Endothelial cell of umbilical vein (primary cell): ENCODE data around the gene SLC27A2. TPM values are rescaled to one million over a fixed set of nuclear protein-coding genes. Genes with fewer than 3 reads are reported as not detected.

ENCODE experiments used
- BruUV-seq: library from RNA; stranded (reverse); fragments of 400-500 nt; replicated peaks from 2 replicates; lab custom pipeline; 2021; lab: Mats Ljungman, UMichigan
- CTCF ChIA-PET: fragments of 300-600, 350-600 bp; sonication (Branson Sonifier 250); formaldehyde crosslinking; loops from one replicate; lab custom pipeline; 2021; ENCODE audit warnings: antibody characterized with exemption, inconsistent platforms; lab: Charles Lee
- POLR2A ChIA-PET: fragments of 300-600, 350-600 bp; sonication (Branson Sonifier 250); formaldehyde crosslinking; loops from one replicate; lab custom pipeline; 2021; ENCODE audit warnings: antibody characterized with exemption, inconsistent platforms; lab: Charles Lee
- DNase-seq: peaks from one replicate; pipeline ENCODE4 v3.0.0-alpha.2; 2011; ENCODE audit warnings: low read depth, low spot score
- FAIRE-seq: peaks from 2 replicates; lab custom pipeline; 2011; peaks lifted over from hg19 to GRCh38; lab: Jason Lieb, UNC
- H2AFZ ChIP-seq: 2 replicates; pipeline ENCODE4 v1.6.0; 2012; ENCODE audit warnings: low read depth, low read length, control low read depth, inconsistent platforms
- H3K27ac ChIP-seq: 2 replicates; pipeline ENCODE4 v1.5.1; 2011; ENCODE audit warnings: low read depth, mild to moderate bottlenecking, control low read depth, low read length, moderate library complexity; ENCODE audit not compliant: insufficient read depth
- H3K27me3 ChIP-seq, 2 experiments: 2 replicates each; pipeline versions ENCODE4 v1.6.0 to v1.6.1; 2011; ENCODE audit warnings: low read length in 2 of 2, mixed read lengths in 1 of 2; ENCODE audit not compliant: control insufficient read depth in 2 of 2, insufficient read depth in 2 of 2
- H3K36me3 ChIP-seq, 2 experiments: 2 replicates in 1 of 2; 3 replicates in 1 of 2; pipeline ENCODE4 v1.5.1; 2011; ENCODE audit warnings: low read length in 2 of 2, mild to moderate bottlenecking in 1 of 2, moderate library complexity in 1 of 2; ENCODE audit not compliant: control insufficient read depth in 2 of 2, insufficient read depth in 2 of 2; ENCODE audit errors: extremely low read depth in 1 of 2
- H3K4me1 ChIP-seq: 3 replicates; pipeline ENCODE4 v1.5.1; 2011; ENCODE audit warnings: mild to moderate bottlenecking, low read length; ENCODE audit not compliant: control insufficient read depth, insufficient read depth; ENCODE audit errors: extremely low read depth
- H3K4me2 ChIP-seq: 2 replicates; pipeline ENCODE4 v1.6.1; 2011; ENCODE audit warnings: low read length, control low read depth, mixed read lengths; ENCODE audit not compliant: insufficient read depth
- H3K4me3 ChIP-seq, 3 experiments: fragments of 200-600 bp in 1 of 3; sonication (generic), shearing (Covaris generic) in 1 of 3; replicated peaks in 1 of 3; 2 replicates each; pipeline ENCODE4 v1.5.1; 2011 to 2016; ENCODE audit warnings: control low read depth in 3 of 3, low read length in 3 of 3, mild to moderate bottlenecking in 2 of 3, inconsistent platforms in 1 of 3, low read depth in 1 of 3, moderate library complexity in 1 of 3; ENCODE audit not compliant: insufficient read depth in 1 of 3
- H3K79me2 ChIP-seq: 2 replicates; pipeline ENCODE4 v1.6.0; 2012; ENCODE audit warnings: low read length, inconsistent platforms; ENCODE audit not compliant: control insufficient read depth, insufficient read depth
- H3K9ac ChIP-seq: replicated peaks from 2 replicates; pipeline ENCODE3; 2011; ENCODE audit warnings: low read length, control low read depth; ENCODE audit not compliant: insufficient read depth; ENCODE audit errors: extremely low read depth
- H3K9me1 ChIP-seq: replicated peaks from 3 replicates; pipeline ENCODE4 v1.6.0; 2011; ENCODE audit warnings: mild to moderate bottlenecking, low read length; ENCODE audit not compliant: control insufficient read depth, insufficient read depth; ENCODE audit errors: extremely low read depth
- H3K9me3 ChIP-seq: replicated peaks from 2 replicates; pipeline ENCODE4 v1.5.1; 2012; ENCODE audit warnings: low read length, inconsistent platforms; ENCODE audit not compliant: control insufficient read depth, insufficient read depth
- H4K20me1 ChIP-seq: replicated peaks from 2 replicates; pipeline ENCODE3; 2011; ENCODE audit warnings: mild to moderate bottlenecking, low read length; ENCODE audit not compliant: control insufficient read depth, insufficient read depth; ENCODE audit errors: extremely low read depth
- CTCF ChIP-seq, 2 donors: IDR thresholded peaks; 1 replicate in 1 of 2; 2 replicates in 1 of 2; pipeline ENCODE4 v1.5.1; 2011; ENCODE audit warnings: low read length in 2 of 2, mild to moderate bottlenecking in 2 of 2, moderate library complexity in 2 of 2, control low read depth in 1 of 2, inconsistent platforms in 1 of 2, low read depth in 1 of 2; ENCODE audit not compliant: insufficient read depth in 1 of 2; ENCODE audit errors: extremely low read depth in 1 of 2
- EZH2 ChIP-seq: IDR thresholded peaks from 2 replicates; pipeline ENCODE4 v1.6.1; 2012; ENCODE audit warnings: borderline replicate concordance, low read depth, mild to moderate bottlenecking, moderate library complexity, low read length, inconsistent platforms; ENCODE audit not compliant: severe bottlenecking
- FOS ChIP-seq: IDR thresholded peaks from 2 replicates; pipeline ENCODE4 v1.6.1; 2011; ENCODE audit warnings: mild to moderate bottlenecking, low read length, moderate library complexity, borderline replicate concordance; ENCODE audit not compliant: insufficient read depth
- GATA2 ChIP-seq: IDR thresholded peaks from 2 replicates; pipeline ENCODE4 v1.7.0; 2011; ENCODE audit warnings: low read depth, mild to moderate bottlenecking, moderate library complexity, mixed read lengths, low read length; ENCODE audit not compliant: insufficient read length, insufficient read depth
- JUN ChIP-seq: IDR thresholded peaks from 2 replicates; pipeline ENCODE4 v1.6.1; 2011; ENCODE audit warnings: borderline replicate concordance, low read depth; ENCODE audit not compliant: insufficient read length, insufficient read depth
- MAX ChIP-seq: IDR thresholded peaks from 2 replicates; pipeline ENCODE4 v1.6.1; 2011; ENCODE audit not compliant: insufficient read depth, insufficient read length
- MYC ChIP-seq: IDR thresholded peaks from one replicate; pipeline ENCODE4 v1.6.1; 2011; ENCODE audit warnings: mild to moderate bottlenecking, low read depth, low read length
- POLR2A ChIP-seq: IDR thresholded peaks from 2 replicates; pipeline ENCODE4 v1.6.1; 2012; ENCODE audit warnings: low read depth, mild to moderate bottlenecking, control low read depth, low read length
- POLR2AphosphoS5 ChIP-seq: IDR thresholded peaks from 2 replicates; pipeline ENCODE4 v1.6.1; 2012; ENCODE audit warnings: low read depth, mild to moderate bottlenecking, control low read depth, low read length, moderate library complexity; ENCODE audit not compliant: insufficient read depth
- dilution Hi-C: fragments of 300-500 bp; cut with MboI; formaldehyde crosslinking; loops from one replicate; pipeline ENCODE4 v1.15.0; 2019; ENCODE audit warnings: low sequenced_read_pairs; ENCODE audit not compliant: extremely low pct_ligation_motif_present
- intact Hi-C: fragments of 100-400 bp; cut with micrococcal nuclease; formaldehyde crosslinking; loops from one replicate; pipeline ENCODE4 v1.10.0; 2022
- polyA plus RNA-seq, 4 experiments: library from polyadenylated mRNA; depleted of rRNA in 3 of 4; stranded (reverse) in 3 of 4; unstranded in 1 of 4; fragments of >200 nt; gene quantifications; 2 replicates each; pipeline versions ENCODE4 v1.2.1 to v1.2.3, GENCODE V29; 2011 to 2012; ENCODE audit warnings: missing spikeins in 1 of 4
- total RNA-seq: library from RNA; stranded (reverse); gene quantifications from 2 replicates; pipeline ENCODE4 v1.2.3, GENCODE V29; 2021

Gene SLC27A2
- total and polyA plus RNA-seq, 2 donors (not counting 3 experiments of a cell fraction or from before 2014, with no cell fraction given), result not detected

GRCh38 chr15:50241684-50242450, 59.9 kb downstream of the SLC27A2 start:
- no peaks in the 10 kb centered on the region for H3K79me2 ChIP-seq
- no peaks in the 10 kb centered on the region for H3K4me1 ChIP-seq
- no peak overlapping the region for H3K4me3 ChIP-seq
- FAIRE-seq, result no peak
- TF ChIP-seq EZH2 (no peak), CTCF (IDR thresholded peaks at IDR 0.05; ENCODE audit: extremely low read depth in 1 of 2, insufficient read depth in 1 of 2, low read depth in 1 of 2, low read length in 2 of 2) (no peak), POLR2A (no peak), FOS (no peak), POLR2AphosphoS5 (no peak), MAX (no peak), GATA2 (no peak), JUN (no peak), MYC (no peak)
- intact Hi-C loops (loop anchor here (5.0 kb wide), 1 partner anchor 50 kb away; no protein-coding TSS in a partner anchor), dilution Hi-C loops (no loop called here)
- H3K27ac ChIP-seq, result no peak overlapping the region
- no peak overlapping the region for H2AFZ ChIP-seq
- POLR2A ChIA-PET, result interaction anchor here (0.6 kb wide), 1 partner anchor 709 kb away, joined by 4 read pairs; no protein-coding TSS in a partner anchor
- CTCF ChIA-PET, result interaction anchor here (1.3 kb wide), 1 partner anchor 22 kb away, joined by 3 read pairs; no protein-coding TSS in a partner anchor
- no peaks in the 10 kb centered on the region for H3K9me3 ChIP-seq
- no peaks in the 10 kb centered on the region for H3K9me1 ChIP-seq
- DNase-seq, result no peak
- no TSS peak for BruUV-seq
- no peaks in the 10 kb centered on the region for H4K20me1 ChIP-seq
- H3K9ac ChIP-seq, result no peak overlapping the region
- H3K36me3 ChIP-seq, result no peaks in the 10 kb centered on the region
- no peak overlapping the region for H3K4me2 ChIP-seq
- H3K27me3 ChIP-seq, result no peaks in the 10 kb centered on the region
